ENCODE results near the gene PRKCZ.
"Not testable (repeated sequence)": the region's sequence is repeated elsewhere in the genome, so short reads cannot be mapped to it uniquely, and the experiment has no call there.

The PRKCZ gene

GRCh38 chr1:2136386-2137235, 86.4 kb downstream of the PRKCZ start:
- DNase-seq (ENCODE audit: low read depth), result no peak

GRCh38 chr1:2137257-2138121, 87.3 kb downstream of the PRKCZ start:
- no peak for DNase-seq (ENCODE audit: low read depth)

- not testable (repeated sequence) for DNase-seq (ENCODE audit: low read depth)
Observed at GRCh38 chr1:2139156-2139555, 88.9 kb downstream of the PRKCZ start.

- DNase-seq (ENCODE audit: low read depth), result no peak
Observed at GRCh38 chr1:2141025-2141424, 90.8 kb downstream of the PRKCZ start.

GRCh38 chr1:2143814-2144500, 93.7 kb downstream of the PRKCZ start:
- DNase-seq (ENCODE audit: low read depth), result no peak

- DNase-seq (ENCODE audit: low read depth), result no peak
Observed at GRCh38 chr1:2144501-2145090, 94.4 kb downstream of the PRKCZ start.

GRCh38 chr1:2145946-2146835, 96.0 kb downstream of the PRKCZ start:
- DNase-seq (ENCODE audit: low read depth), result no peak

GRCh38 chr1:2146836-2147517, 96.8 kb downstream of the PRKCZ start:
- DNase-seq (ENCODE audit: low read depth), result no peak

GRCh38 chr1:2147869-2148268, 97.7 kb downstream of the PRKCZ start:
- DNase-seq (ENCODE audit: low read depth), result not testable (repeated sequence)

- no peak for DNase-seq (ENCODE audit: low read depth)
Observed at GRCh38 chr1:2148691-2149090, 98.5 kb downstream of the PRKCZ start.

- no peak for DNase-seq (ENCODE audit: low read depth)
Observed at GRCh38 chr1:2150801-2151200, 100.6 kb downstream of the PRKCZ start.

GRCh38 chr1:2151252-2151651, 101.0 kb downstream of the PRKCZ start:
- no peak for DNase-seq (ENCODE audit: low read depth)

- no peak for DNase-seq (ENCODE audit: low read depth)
Observed at GRCh38 chr1:2151911-2152310, 101.7 kb downstream of the PRKCZ start.

- DNase-seq (ENCODE audit: low read depth), result no peak
Observed at GRCh38 chr1:2152954-2153353, 102.7 kb downstream of the PRKCZ start.

GRCh38 chr1:2154022-2154421, 103.8 kb downstream of the PRKCZ start:
- no peak for DNase-seq (ENCODE audit: low read depth)

- DNase-seq (ENCODE audit: low read depth), result no peak
Observed at GRCh38 chr1:2155147-2155598, 105.0 kb downstream of the PRKCZ start.

- no peak for DNase-seq (ENCODE audit: low read depth)
Observed at GRCh38 chr1:2155788-2156187, 105.6 kb downstream of the PRKCZ start.

- no peak for DNase-seq (ENCODE audit: low read depth)
Observed at GRCh38 chr1:2156866-2157265, 106.7 kb downstream of the PRKCZ start.

GRCh38 chr1:2157856-2158255, 107.6 kb downstream of the PRKCZ start:
- no peak for DNase-seq (ENCODE audit: low read depth)

- DNase-seq (ENCODE audit: low read depth), result no peak
Observed at GRCh38 chr1:2158272-2158671, 108.1 kb downstream of the PRKCZ start.
